ENCODE results near the gene IRAG1.

The IRAG1 gene

DNA sequence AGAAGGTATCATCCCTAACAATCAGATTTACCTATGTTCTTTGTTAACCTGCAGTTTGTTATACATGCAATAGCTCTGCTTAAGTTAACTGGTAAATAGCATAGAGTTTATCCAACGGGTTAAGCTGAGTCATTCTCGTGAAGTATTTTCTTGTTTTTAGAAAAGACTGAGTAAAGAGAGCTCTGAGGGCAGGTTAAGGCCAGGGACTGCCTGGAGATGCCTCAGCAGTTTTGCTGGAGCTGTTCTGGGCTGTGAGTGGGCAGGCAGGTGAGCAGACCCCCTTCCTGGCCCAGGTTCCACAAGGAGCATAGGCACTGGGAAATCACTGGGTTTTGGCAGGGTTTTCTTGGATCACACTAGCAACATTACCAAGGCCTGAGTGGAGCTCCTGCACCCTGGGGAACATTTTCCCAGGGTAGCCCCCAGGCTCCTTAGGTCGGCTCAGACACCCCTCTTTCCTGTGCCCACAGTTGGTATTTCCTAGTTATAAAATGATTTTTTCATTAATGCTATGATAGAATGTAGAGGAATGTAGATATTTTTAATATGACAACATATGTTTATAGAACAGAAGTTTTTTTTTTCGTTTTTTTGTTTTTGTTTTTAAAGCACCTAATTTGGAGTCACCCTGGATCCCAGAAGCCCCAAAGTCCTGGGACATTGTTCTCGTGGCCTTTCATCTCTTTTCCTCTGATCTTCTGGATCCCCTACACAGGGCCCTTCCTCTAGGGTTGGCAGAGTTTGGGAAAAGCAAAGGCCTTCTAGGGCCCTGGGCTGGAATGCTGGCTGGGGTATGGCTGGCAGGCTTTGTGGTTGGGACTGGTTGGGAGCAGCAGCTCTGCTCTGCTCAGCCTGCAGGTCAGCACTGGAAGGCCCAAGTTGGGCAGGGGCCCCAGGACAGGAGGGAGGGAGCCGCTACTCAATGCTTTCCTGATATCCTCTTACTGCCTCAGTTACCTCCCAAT is 26.7 kb downstream of the IRAG1 start:
- H3K4me3 ChIP-seq (ENCODE audit: low read length): no peak overlapping the region
- no peak overlapping the region for H3K27ac ChIP-seq (ENCODE audit: low read length)
- no peaks in the 10 kb centered on the region for H3K36me3 ChIP-seq (ENCODE audit: control insufficient read depth, insufficient read depth, low read length)
- H3K9me3 ChIP-seq (ENCODE audit: control insufficient read depth, insufficient read depth, low read length): no peaks in the 10 kb centered on the region
- WGBS (ENCODE audit: insufficient coverage, insufficient read length): 100% methylated on average over 1 of the region's 6 CpGs
- no peaks in the 10 kb centered on the region for H3K4me1 ChIP-seq (ENCODE audit: control insufficient read depth, insufficient read depth, low read length)
- no peaks in the 10 kb centered on the region; the same call in 1 of the 2 replicates for H3K27me3 ChIP-seq (ENCODE audit: control insufficient read depth, insufficient read depth, low read length)
- DNase-seq (ENCODE audit: low read depth, low spot score): no peak

DNA sequence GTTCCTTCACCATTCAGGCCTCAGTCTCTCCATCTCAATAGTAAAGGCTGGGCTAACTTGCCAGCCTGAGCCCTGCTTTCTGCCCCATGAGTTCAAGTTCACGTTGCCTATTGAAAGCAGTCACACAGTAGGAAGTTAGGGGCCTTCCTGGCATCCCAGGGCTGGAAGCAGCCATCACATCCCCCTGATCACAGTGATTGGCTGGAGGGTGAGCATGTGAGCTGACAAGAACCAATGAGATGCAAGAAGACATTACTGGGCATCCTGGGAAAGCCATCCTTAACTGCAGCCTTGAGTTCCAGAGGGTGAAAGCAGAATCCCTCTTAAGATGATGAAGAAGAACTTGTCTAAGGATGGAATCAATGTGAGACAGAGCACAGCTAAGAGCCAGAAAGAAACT is 29.1 kb downstream of the IRAG1 start:
- no peaks in the 10 kb centered on the region for H3K4me1 ChIP-seq (ENCODE audit: control insufficient read depth, insufficient read depth, low read length)
- no peaks in the 10 kb centered on the region for H3K27me3 ChIP-seq (ENCODE audit: control insufficient read depth, insufficient read depth, low read length)
- H3K36me3 ChIP-seq (ENCODE audit: control insufficient read depth, insufficient read depth, low read length): no peaks in the 10 kb centered on the region
- no CpG with 5 or more reads among the region's 1 CpG for WGBS (ENCODE audit: insufficient coverage, insufficient read length)
- no peak overlapping the region for H3K4me3 ChIP-seq (ENCODE audit: low read length)
- no peaks in the 10 kb centered on the region for H3K9me3 ChIP-seq (ENCODE audit: control insufficient read depth, insufficient read depth, low read length)
- no peak overlapping the region for H3K27ac ChIP-seq (ENCODE audit: low read length)
- no peak for DNase-seq (ENCODE audit: low read depth, low spot score)

DNA sequence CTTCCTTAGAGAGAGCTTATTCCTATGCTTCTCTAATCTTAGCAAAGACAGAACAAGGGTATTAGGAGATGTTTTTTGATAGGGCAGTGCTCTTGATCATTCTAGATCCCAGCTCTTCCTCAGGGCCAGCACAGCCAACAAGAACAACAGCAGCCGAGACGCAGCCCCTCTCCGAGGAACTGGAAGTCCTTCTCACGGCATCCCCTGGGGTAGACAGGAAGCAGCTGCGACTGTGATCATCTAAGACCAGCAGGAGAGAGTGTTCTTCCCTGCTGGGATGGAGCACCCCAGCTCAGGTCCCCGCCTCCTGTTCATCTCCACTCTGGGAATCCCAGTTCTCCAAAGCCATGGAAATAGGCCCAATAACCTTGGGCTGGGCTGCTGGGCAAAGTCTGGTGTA is 29.6 kb downstream of the IRAG1 start:
- no CpG with 5 or more reads among the region's 6 CpGs for WGBS (ENCODE audit: insufficient coverage, insufficient read length)
- Histone ChIP-seq H3K4me1 (ENCODE audit: control insufficient read depth, insufficient read depth, low read length) (no peaks in the 10 kb centered on the region), H3K27ac (ENCODE audit: low read length) (no peak overlapping the region), H3K9me3 (ENCODE audit: control insufficient read depth, insufficient read depth, low read length) (no peaks in the 10 kb centered on the region), H3K4me3 (ENCODE audit: low read length) (no peak overlapping the region), H3K36me3 (ENCODE audit: control insufficient read depth, insufficient read depth, low read length) (no peaks in the 10 kb centered on the region), H3K27me3 (ENCODE audit: control insufficient read depth, insufficient read depth, low read length) (no peaks in the 10 kb centered on the region)
- DNase-seq (ENCODE audit: low read depth, low spot score): no peak

DNA sequence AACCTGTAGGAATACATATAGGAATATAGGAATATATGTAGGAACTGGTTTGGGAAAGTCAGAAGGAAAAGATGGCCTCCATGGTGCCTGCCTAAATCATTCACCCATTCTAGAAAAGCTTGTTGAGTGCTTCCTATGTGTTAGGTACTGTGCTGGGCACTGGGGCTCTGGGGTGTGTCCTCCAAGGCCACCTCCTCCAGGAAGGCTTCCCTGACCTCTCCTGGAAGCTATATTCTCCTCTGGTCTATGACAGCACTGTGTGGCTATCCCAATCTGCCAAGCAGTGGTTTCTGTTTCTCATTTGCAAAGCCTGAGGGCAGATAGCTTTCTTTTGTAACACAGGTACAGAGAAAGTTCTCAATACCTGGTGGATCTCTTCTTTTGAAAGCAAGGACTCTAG is 30.2 kb downstream of the IRAG1 start:
- no peak overlapping the region for H3K27ac ChIP-seq (ENCODE audit: low read length)
- no peaks in the 10 kb centered on the region for H3K9me3 ChIP-seq (ENCODE audit: control insufficient read depth, insufficient read depth, low read length)
- no peaks in the 10 kb centered on the region for H3K36me3 ChIP-seq (ENCODE audit: control insufficient read depth, insufficient read depth, low read length)
- DNase-seq (ENCODE audit: low read depth, low spot score): no peak
- H3K4me3 ChIP-seq (ENCODE audit: low read length): no peak overlapping the region
- no peaks in the 10 kb centered on the region for H3K27me3 ChIP-seq (ENCODE audit: control insufficient read depth, insufficient read depth, low read length)
- H3K4me1 ChIP-seq (ENCODE audit: control insufficient read depth, insufficient read depth, low read length): no peaks in the 10 kb centered on the region

DNA sequence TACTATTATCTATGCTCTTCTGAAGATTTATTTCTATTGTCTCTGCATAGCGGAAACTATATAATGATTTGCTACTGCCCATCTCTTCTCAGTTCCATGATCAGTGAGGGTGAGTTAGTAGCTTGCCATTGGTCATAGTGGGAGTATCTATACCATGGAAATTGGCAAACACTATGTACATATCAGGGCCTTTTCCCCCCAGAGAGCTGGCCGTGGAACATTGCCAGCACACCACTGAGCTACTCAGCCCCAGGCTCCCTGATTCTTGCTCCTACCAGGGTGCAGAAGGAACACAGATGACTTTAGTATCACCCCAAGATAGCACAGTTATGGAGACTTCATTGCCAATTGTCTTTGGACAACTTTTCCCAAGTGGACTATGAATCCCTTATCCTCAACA is 33.2 kb downstream of the IRAG1 start:
- DNase-seq (ENCODE audit: low read depth, low spot score): no peak
- Histone ChIP-seq H3K36me3 (ENCODE audit: control insufficient read depth, insufficient read depth, low read length) (no peaks in the 10 kb centered on the region), H3K4me1 (ENCODE audit: control insufficient read depth, insufficient read depth, low read length) (no peaks in the 10 kb centered on the region), H3K27me3 (ENCODE audit: control insufficient read depth, insufficient read depth, low read length) (no peaks in the 10 kb centered on the region), H3K9me3 (ENCODE audit: control insufficient read depth, insufficient read depth, low read length) (no peaks in the 10 kb centered on the region), H3K27ac (ENCODE audit: low read length) (no peak overlapping the region), H3K4me3 (ENCODE audit: low read length) (no peak overlapping the region)
- no CpG with 5 or more reads among the region's 2 CpGs for WGBS (ENCODE audit: insufficient coverage, insufficient read length)

DNA sequence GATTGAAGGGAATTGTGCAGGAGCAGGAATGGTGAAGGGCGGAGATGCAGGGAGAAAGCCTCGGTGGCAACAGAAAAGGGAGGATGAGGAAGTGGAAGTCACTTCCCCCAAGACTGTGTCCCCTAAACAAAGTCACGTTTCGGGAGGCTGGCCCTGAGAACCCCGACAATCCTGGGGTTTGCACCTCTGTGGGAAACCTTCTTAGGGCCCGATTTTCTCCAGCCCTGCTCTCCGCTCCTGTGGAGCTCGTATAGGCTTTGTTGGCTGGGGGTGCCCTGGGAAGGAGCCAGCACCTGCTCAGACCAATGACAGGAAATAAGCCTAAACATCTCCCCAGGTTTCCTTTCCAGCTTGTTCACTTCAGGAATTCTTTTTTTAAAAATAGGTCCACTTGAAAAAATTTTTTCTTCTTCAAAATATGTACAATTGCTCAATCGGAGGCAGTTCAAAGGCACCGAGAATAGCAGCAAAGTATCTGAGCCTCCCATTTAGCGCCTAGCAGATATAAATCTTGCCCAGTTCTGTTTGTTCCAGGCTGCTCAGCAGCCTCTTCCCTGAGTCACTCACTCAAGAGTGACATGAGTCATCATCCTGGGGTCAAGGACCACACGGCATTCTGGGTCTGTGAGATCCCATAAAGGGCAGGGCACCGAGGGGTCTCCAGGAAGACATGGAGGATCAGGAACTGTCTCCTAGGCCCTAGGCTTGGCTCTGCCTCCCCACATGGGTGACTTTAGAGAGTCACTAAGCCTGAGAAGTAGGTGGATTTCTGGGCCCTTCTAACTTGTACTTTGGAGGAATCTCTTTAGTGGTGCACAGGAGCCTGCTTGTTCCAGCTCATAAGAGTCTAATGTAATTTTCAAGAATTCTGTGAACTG is 34.0 kb downstream of the IRAG1 start:
- Histone ChIP-seq H3K4me1 (ENCODE audit: control insufficient read depth, insufficient read depth, low read length) (no peaks in the 10 kb centered on the region), H3K27ac (ENCODE audit: low read length) (no peak overlapping the region), H3K27me3 (ENCODE audit: control insufficient read depth, insufficient read depth, low read length) (no peaks in the 10 kb centered on the region), H3K9me3 (ENCODE audit: control insufficient read depth, insufficient read depth, low read length) (no peaks in the 10 kb centered on the region), H3K4me3 (ENCODE audit: low read length) (no peak overlapping the region), H3K36me3 (ENCODE audit: control insufficient read depth, insufficient read depth, low read length) (no peaks in the 10 kb centered on the region)
- DNase-seq (ENCODE audit: low read depth, low spot score): no peak
- no CpG with 5 or more reads among the region's 13 CpGs for WGBS (ENCODE audit: insufficient coverage, insufficient read length)

DNA sequence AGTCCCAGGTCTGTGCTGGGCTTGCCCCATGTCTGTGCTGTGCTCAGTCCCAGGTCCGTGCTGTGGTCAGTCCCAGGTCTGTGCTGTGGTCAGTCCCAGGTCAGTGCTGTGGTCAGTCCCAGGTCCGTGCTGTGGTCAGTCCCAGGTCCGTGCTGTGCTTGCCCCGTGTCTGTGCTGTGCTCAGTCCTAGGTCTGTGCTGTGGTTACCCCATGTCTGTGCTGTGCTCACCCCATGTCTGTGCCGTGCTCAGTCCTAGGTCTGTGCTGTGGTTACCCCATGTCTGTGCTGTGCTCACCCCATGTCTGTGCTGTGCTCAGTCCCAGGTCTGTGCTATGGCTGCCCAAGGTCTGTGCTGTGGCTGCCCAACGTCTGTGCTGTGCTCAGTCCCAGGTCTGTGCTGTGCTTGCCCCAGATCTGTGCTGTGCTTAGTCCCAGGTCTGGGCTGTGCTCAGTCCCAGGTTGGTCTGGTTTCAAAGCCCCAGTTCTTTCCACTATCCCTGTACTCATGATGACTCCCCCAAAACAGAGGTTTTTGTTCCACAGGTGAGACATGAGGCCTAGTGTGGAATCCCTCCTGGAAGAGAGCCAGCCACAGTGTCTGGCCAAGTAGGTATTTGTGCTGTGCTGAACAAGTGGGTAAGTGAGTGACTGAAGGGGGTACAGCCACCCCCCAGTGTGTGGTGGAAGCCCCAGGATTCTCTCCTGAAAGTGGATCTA is 34.8 kb downstream of the IRAG1 start:
- no CpG with 5 or more reads among the region's 6 CpGs for WGBS (ENCODE audit: insufficient coverage, insufficient read length)

DNA sequence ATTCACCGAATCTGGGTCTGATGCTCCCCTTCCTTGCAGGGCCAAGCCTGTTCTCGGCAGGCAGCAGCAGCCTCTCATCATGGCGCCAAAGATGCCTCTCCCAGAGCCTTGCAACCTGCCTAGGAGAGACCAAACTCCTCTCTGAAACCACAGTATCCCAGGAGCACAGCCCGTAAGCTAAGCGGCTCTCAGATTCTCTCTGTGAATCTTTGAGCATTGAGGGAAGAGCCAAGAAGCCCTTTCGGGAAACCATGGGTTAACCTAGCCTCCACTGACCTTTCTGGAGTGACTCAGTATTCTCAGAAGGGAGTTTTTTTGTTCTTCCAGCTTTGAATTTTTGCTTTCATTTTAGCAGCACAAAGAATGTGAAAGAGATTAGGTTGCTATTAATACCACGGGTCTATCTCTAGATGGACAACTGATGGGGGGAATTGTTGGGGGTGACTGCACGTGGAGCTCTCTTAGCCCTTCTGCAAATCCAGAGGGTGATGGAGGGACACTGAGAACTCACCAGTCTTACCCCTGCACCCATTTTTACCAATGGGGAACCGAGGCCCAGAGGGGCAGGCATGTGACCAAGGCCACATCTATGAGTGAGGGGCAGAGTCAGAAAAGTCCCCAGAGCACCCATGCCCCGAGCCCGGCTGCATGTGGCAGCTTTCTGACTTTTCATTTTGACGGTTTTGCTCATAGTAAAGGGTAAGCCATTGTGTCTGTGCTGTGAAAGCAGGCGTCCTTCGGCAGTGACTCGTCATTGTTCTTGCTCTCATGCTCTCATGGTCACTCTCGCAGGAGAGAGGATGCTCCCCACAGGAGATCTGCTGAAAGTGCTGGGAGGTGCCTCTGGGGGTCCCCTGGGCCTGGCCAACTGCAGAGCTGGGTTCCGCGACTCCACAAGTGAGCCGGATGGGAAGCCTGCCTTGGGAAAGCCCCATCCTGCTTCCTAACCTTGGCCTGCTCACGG is 36.0 kb downstream of the IRAG1 start:
- H3K27me3 ChIP-seq (ENCODE audit: control insufficient read depth, insufficient read depth, low read length): no peaks in the 10 kb centered on the region
- no peak overlapping the region for H3K27ac ChIP-seq (ENCODE audit: low read length)
- DNase-seq (ENCODE audit: low read depth, low spot score): no peak
- no CpG with 5 or more reads among the region's 20 CpGs for WGBS (ENCODE audit: insufficient coverage, insufficient read length)
- H3K36me3 ChIP-seq (ENCODE audit: control insufficient read depth, insufficient read depth, low read length): no peaks in the 10 kb centered on the region
- H3K4me3 ChIP-seq (ENCODE audit: low read length): no peak overlapping the region
- no peaks in the 10 kb centered on the region for H3K9me3 ChIP-seq (ENCODE audit: control insufficient read depth, insufficient read depth, low read length)
- H3K4me1 ChIP-seq (ENCODE audit: control insufficient read depth, insufficient read depth, low read length): no peaks in the 10 kb centered on the region

More for the DNA sequence above, 34.8 kb downstream of the IRAG1 start:
- H3K36me3 ChIP-seq (ENCODE audit: control insufficient read depth, insufficient read depth, low read length): no peaks in the 10 kb centered on the region
- no peak overlapping the region for H3K4me3 ChIP-seq (ENCODE audit: low read length)
- H3K9me3 ChIP-seq (ENCODE audit: control insufficient read depth, insufficient read depth, low read length): no peaks in the 10 kb centered on the region
- no peak overlapping the region for H3K27ac ChIP-seq (ENCODE audit: low read length)
- no peaks in the 10 kb centered on the region for H3K27me3 ChIP-seq (ENCODE audit: control insufficient read depth, insufficient read depth, low read length)
- no peaks in the 10 kb centered on the region for H3K4me1 ChIP-seq (ENCODE audit: control insufficient read depth, insufficient read depth, low read length)
- no peak for DNase-seq (ENCODE audit: low read depth, low spot score)

DNA sequence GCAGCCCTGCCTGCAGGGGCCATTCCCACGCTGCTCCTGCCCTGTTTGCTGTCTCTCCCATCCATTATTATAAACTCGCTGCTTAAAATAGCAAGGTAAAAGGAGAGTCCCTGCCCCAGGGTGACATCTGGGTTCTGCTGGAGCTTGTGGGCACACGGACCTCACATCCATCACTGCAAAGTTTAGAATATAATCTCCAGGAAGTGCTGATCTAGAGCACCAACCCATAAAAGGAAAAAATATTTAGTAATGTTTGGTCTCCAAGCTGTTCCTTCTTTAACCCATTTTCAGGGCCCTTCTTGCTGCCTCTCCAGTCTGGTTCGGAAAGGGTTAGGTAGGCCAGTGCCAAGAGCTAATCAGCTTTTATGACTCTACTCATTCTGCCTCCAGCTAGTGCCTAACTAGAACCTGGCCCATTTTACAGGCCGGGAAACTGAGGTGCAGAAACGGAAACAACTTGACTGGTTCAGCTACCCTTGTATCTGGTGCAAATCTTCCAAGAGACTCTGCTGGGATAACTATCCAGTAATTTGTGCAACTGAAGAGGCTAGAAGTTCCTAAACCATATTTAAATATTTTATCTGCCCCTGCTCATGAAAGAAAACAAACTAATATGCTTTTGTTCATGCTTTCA is 37.5 kb downstream of the IRAG1 start:
- Histone ChIP-seq H3K4me1 (ENCODE audit: control insufficient read depth, insufficient read depth, low read length) (0 out of 2 replicates have a peak, but pooled peaks cover 1% of the 10 kb centered on the region), H3K36me3 (ENCODE audit: control insufficient read depth, insufficient read depth, low read length) (no peaks in the 10 kb centered on the region), H3K4me3 (ENCODE audit: low read length) (no peak overlapping the region), H3K27ac (ENCODE audit: low read length) (no peak overlapping the region), H3K27me3 (ENCODE audit: control insufficient read depth, insufficient read depth, low read length) (no peaks in the 10 kb centered on the region), H3K9me3 (ENCODE audit: control insufficient read depth, insufficient read depth, low read length) (no peaks in the 10 kb centered on the region)
- WGBS (ENCODE audit: insufficient coverage, insufficient read length): no CpG with 5 or more reads among the region's 6 CpGs
- DNase-seq (ENCODE audit: low read depth, low spot score): no peak
